ENCODE results near the gene TSPO2. TPM values are rescaled to one million over a fixed set of nuclear protein-coding genes. Genes with fewer than 3 reads are reported as not detected.

Gene TSPO2
- total and polyA plus RNA-seq, 2 of the 13 experiments (the other 11 are each of a cell fraction or from before 2014, with no cell fraction given), result 0.55 TPM; not detected in 1

- 0 out of 2 replicates have a peak, but pooled peaks have one; percentile 29 for TF ChIP-seq ZSCAN5A (CRISPR knock-in tag; IDR thresholded peaks at IDR 0.05; ENCODE audit: borderline replicate concordance)
- TF ChIP-seq KLF12 (CRISPR knock-in tag; IDR thresholded peaks at IDR 0.05; ENCODE audit: borderline replicate concordance), result 0 out of 2 replicates have a peak, but pooled peaks have one; percentile 0
- TF ChIP-seq NCOR1 (IDR thresholded peaks at IDR 0.05; ENCODE audit: borderline replicate concordance, low read length), result 0 out of 2 replicates have a peak, but pooled peaks have one; percentile 34
- 0 out of 2 replicates have a peak, but pooled peaks have one; percentile 6 for TF ChIP-seq NCOA2 (CRISPR knock-in tag; IDR thresholded peaks at IDR 0.05)
- 0 out of 2 replicates have a peak, but pooled peaks have one; percentile 11 for TF ChIP-seq TFAP4 (IDR thresholded peaks at IDR 0.05; ENCODE audit: borderline replicate concordance, low read depth)
- TF ChIP-seq ZMYM4 (CRISPR knock-in tag; IDR thresholded peaks at IDR 0.05), result 0 out of 2 replicates have a peak, but pooled peaks have one; percentile 28
- no peak for TF ChIP-seq EP300 (IDR thresholded peaks at IDR 0.05; ENCODE audit: low read depth in 2 of 2, low read length in 2 of 2)
- TF ChIP-seq EP300 (CRISPR knock-in tag; IDR thresholded peaks at IDR 0.05; ENCODE audit: borderline replicate concordance), result peak; percentile 26; the same call in 1 of the 2 replicates
- no peak for TF ChIP-seq CBX1 (IDR thresholded peaks at IDR 0.05; ENCODE audit: low read depth)
- TF ChIP-seq BATF2 (CRISPR knock-in tag; IDR thresholded peaks at IDR 0.05), result no peak
- TF ChIP-seq SCMH1 (CRISPR knock-in tag; IDR thresholded peaks at IDR 0.05; ENCODE audit: borderline replicate concordance), result no peak
- no peak for TF ChIP-seq MEF2D (CRISPR knock-in tag; IDR thresholded peaks at IDR 0.05)
- TF ChIP-seq ATM (IDR thresholded peaks at IDR 0.05; ENCODE audit: borderline replicate concordance), result no peak
- TF ChIP-seq ZBTB34 (CRISPR knock-in tag; IDR thresholded peaks at IDR 0.05), result peak; percentile 58; the same call in 1 of the 2 replicates
- TF ChIP-seq HMGXB4 (CRISPR knock-in tag; IDR thresholded peaks at IDR 0.05; ENCODE audit: borderline replicate concordance in 1 of 2, low read depth in 1 of 2), result peak in 1 of 2 experiments; percentile 6; a peak in 1 of 4 replicates
- peak; percentile 1; the same call in 1 of the 2 replicates for TF ChIP-seq ZNF567 (CRISPR knock-in tag; IDR thresholded peaks at IDR 0.05; ENCODE audit: borderline replicate concordance)
- TF ChIP-seq BCLAF1 (IDR thresholded peaks at IDR 0.05), result no peak
- peak; percentile 59; the same call in 1 of the 2 replicates for TF ChIP-seq SMC3 (IDR thresholded peaks at IDR 0.05; ENCODE audit: low read length)
These were observed 2.9 kb upstream of the TSPO2 start, which contains the start of gene UNC5CL (continued) for GRCh38 chr6:41039060-41039998.

All from HepG2 (cell line).